Activated CD4-positive, alpha-beta T cell treated with anti-CD3 and anti-CD28 coated beads for 36 hours (primary cell): ENCODE measurements around the gene ZNF200. TPM values are rescaled to one million over a fixed set of nuclear protein-coding genes. Genes with fewer than 3 reads are reported as not detected.
"Not testable (repeated sequence)": the region's sequence is repeated elsewhere in the genome, so short reads cannot be mapped to it uniquely, and the experiment has no call there.

Source experiments
- ATAC-seq: fragments of 200-7000 bp; cut with Tn5 transposase; one replicate; pipeline ENCODE4 v1.10.0; 2021; ENCODE audit warnings: mild to moderate bottlenecking, moderate library complexity
- CTCF ChIA-PET: fragments of 350-600 bp; sonication (Branson Sonifier 250); formaldehyde crosslinking; loops from one replicate; lab custom pipeline; 2021; ENCODE audit warnings: antibody characterized with exemption; lab: Charles Lee
- POLR2A ChIA-PET: fragments of 350-600 bp; sonication (Branson Sonifier 250); formaldehyde crosslinking; loops from one replicate; lab custom pipeline; 2021; ENCODE audit warnings: antibody characterized with exemption, inconsistent platforms; lab: Charles Lee
- DNase-seq: peaks from one replicate; pipeline ENCODE4 v3.0.0-alpha.2; 2020
- H3K27ac Mint-ChIP-seq: one replicate; pipeline ENCODE4 v1.8.0; 2021; ENCODE audit warnings: mixed read lengths
- H3K27me3 Mint-ChIP-seq: one replicate; pipeline ENCODE4 v1.8.0; 2021; ENCODE audit warnings: mixed read lengths
- H3K36me3 Mint-ChIP-seq: one replicate; pipeline ENCODE4 v1.8.0; 2021; ENCODE audit warnings: low read depth, mixed read lengths
- H3K4me1 Mint-ChIP-seq: one replicate; pipeline ENCODE4 v1.8.0; 2021; ENCODE audit warnings: mixed read lengths
- H3K4me3 Mint-ChIP-seq: one replicate; pipeline ENCODE4 v1.8.0; 2021; ENCODE audit warnings: mild to moderate bottlenecking, moderate library complexity, mixed read lengths
- H3K9me3 Mint-ChIP-seq: one replicate; pipeline ENCODE4 v1.8.0; 2021; ENCODE audit warnings: low read depth, mixed read lengths
- intact Hi-C, 2 experiments: fragments of 100-400 bp; cut with DNase I in 1 of 2; cut with micrococcal nuclease in 1 of 2; formaldehyde crosslinking; loops; one replicate each; pipeline versions ENCODE4 v1.14.2 to v1.15.1; 2022 to 2024; cut with DNase I, micrococcal nuclease
- total RNA-seq, 2 experiments: library from RNA; stranded (reverse); gene quantifications; one replicate each; pipeline ENCODE4 v1.2.3, GENCODE V29; 2021

Gene ZNF200
- total RNA-seq, 2 experiments from 2014 or later = 8.3 to 9.0 TPM

- Mint-ChIP-seq H3K4me3 (no peak overlapping the region), H3K27me3 (no peaks in the 10 kb centered on the region), H3K4me1 (peaks cover 11% of the 10 kb centered on the region), H3K9me3 (peaks cover 40% of the 10 kb centered on the region), H3K27ac (no peak overlapping the region), H3K36me3 (peaks cover 52% of the 10 kb centered on the region)
- intact Hi-C loops = no loop called here
- ATAC-seq = no peak
- ChIA-PET CTCF (no interaction called here), POLR2A (no interaction called here)
- DNase-seq = no peak
Measured at GRCh38 chr16:3220839-3221238, 14.1 kb downstream of the ZNF200 start.

- no peaks in the 10 kb centered on the region for H3K27me3 Mint-ChIP-seq
- peak; percentile 22 for ATAC-seq
- peak overlapping the region; percentile 94 for H3K27ac Mint-ChIP-seq
- ChIA-PET POLR2A (interaction anchor here (0.6 to 1.8 kb wide), 3 partner anchors 67 to 365 kb away, joined by 3 to 6 read pairs (median 5); partner anchors contain the start of genes ZNF174 and ZNF263), CTCF (interaction anchor here (0.6 to 1.2 kb wide), 2 partner anchors 112 to 115 kb away, joined by 3 read pairs; no protein-coding TSS in a partner anchor)
- peaks cover 23% of the 10 kb centered on the region for H3K36me3 Mint-ChIP-seq
- H3K4me1 Mint-ChIP-seq = peaks cover 29% of the 10 kb centered on the region
- H3K9me3 Mint-ChIP-seq = peaks cover 21% of the 10 kb centered on the region
- intact Hi-C loops = loop anchor here in 1 of 2 experiments (5.0 to 10.0 kb wide), 2 partner anchors 34 to 149 kb away; no protein-coding TSS in a partner anchor
- peak; percentile 30 for DNase-seq
- H3K4me3 Mint-ChIP-seq = peak overlapping the region; percentile 4
Measured at GRCh38 chr16:3216263-3216640, 18.7 kb downstream of the ZNF200 start.

GRCh38 chr16:3215601-3216262 lies 19.2 kb downstream of the ZNF200 start:
- intact Hi-C loops = loop anchor here (1.0 to 10.0 kb wide), 9 partner anchors 19 to 149 kb away; partner anchors contain the start of genes ZNF200 (in 2 of the 2) and ZNF263 (in 1 of the 2)
- peak; percentile 39 for ATAC-seq
- Mint-ChIP-seq H3K4me3 (peak overlapping the region; percentile 4), H3K27me3 (no peaks in the 10 kb centered on the region), H3K27ac (peak overlapping the region; percentile 94), H3K4me1 (peaks cover 31% of the 10 kb centered on the region), H3K9me3 (peaks cover 20% of the 10 kb centered on the region), H3K36me3 (peaks cover 20% of the 10 kb centered on the region)
- peak; percentile 36 for DNase-seq
- ChIA-PET CTCF (interaction anchor here (0.6 to 1.2 kb wide), 2 partner anchors 112 to 114 kb away, joined by 3 read pairs; no protein-coding TSS in a partner anchor), POLR2A (interaction anchor here (0.6 to 1.8 kb wide), 5 partner anchors 10 to 361 kb away, joined by 3 to 6 read pairs (median 3); partner anchors contain the start of genes ZNF174 and ZNF263)

- intact Hi-C loops = loop anchor here (1.0 to 10.0 kb wide), 9 partner anchors 20 to 150 kb away; partner anchors contain the start of genes ZNF200 (in 2 of the 2) and ZNF263 (in 1 of the 2)
- H3K36me3 Mint-ChIP-seq = peaks cover 20% of the 10 kb centered on the region
- POLR2A ChIA-PET = interaction anchor here (0.6 to 1.8 kb wide), 4 partner anchors 9 to 361 kb away, joined by 3 to 5 read pairs (median 3); partner anchors contain the start of gene ZNF263
Measured at GRCh38 chr16:3214904-3215600, 19.9 kb downstream of the ZNF200 start.

GRCh38 chr16:3212567-3212966 lies 22.4 kb downstream of the ZNF200 start:
- H3K9me3 Mint-ChIP-seq = peaks cover 14% of the 10 kb centered on the region
- CTCF ChIA-PET = interaction anchor here (1.1 kb wide), 1 partner anchor 12 kb away, joined by 4 read pairs; no protein-coding TSS in a partner anchor
- POLR2A ChIA-PET = no interaction called here
- DNase-seq (no peak), ATAC-seq (no peak)
- H3K27me3 Mint-ChIP-seq = no peaks in the 10 kb centered on the region
- intact Hi-C loops = loop anchor here in 1 of 2 experiments (10.0 kb wide), 1 partner anchor 152 kb away; no protein-coding TSS in a partner anchor
- H3K36me3 Mint-ChIP-seq = peaks cover 17% of the 10 kb centered on the region
- H3K27ac Mint-ChIP-seq = no peak overlapping the region
- peaks cover 32% of the 10 kb centered on the region for H3K4me1 Mint-ChIP-seq
- no peak overlapping the region for H3K4me3 Mint-ChIP-seq

More at GRCh38 chr16:3214904-3215600, 19.9 kb downstream of the ZNF200 start:
- Mint-ChIP-seq H3K4me3 (peak overlapping the region; percentile 4), H3K4me1 (peaks cover 32% of the 10 kb centered on the region), H3K9me3 (peaks cover 20% of the 10 kb centered on the region), H3K27ac (peak overlapping the region; percentile 94), H3K27me3 (no peaks in the 10 kb centered on the region)
- ATAC-seq = peak; percentile 82
- DNase-seq = peak; percentile 49
- CTCF ChIA-PET = interaction anchor here (0.5 kb wide), 1 partner anchor 143 kb away, joined by 3 read pairs; no protein-coding TSS in a partner anchor

GRCh38 chr16:3212006-3212405 lies 23.0 kb downstream of the ZNF200 start:
- peaks cover 16% of the 10 kb centered on the region for H3K9me3 Mint-ChIP-seq
- ChIA-PET POLR2A (no interaction called here), CTCF (interaction anchor here (1.1 kb wide), 1 partner anchor 12 kb away, joined by 4 read pairs; no protein-coding TSS in a partner anchor)
- H3K4me1 Mint-ChIP-seq = peaks cover 32% of the 10 kb centered on the region
- DNase-seq = no peak
- no peak overlapping the region for H3K27ac Mint-ChIP-seq
- intact Hi-C loops = loop anchor here in 1 of 2 experiments (10.0 kb wide), 1 partner anchor 153 kb away; no protein-coding TSS in a partner anchor
- no peak for ATAC-seq
- H3K27me3 Mint-ChIP-seq = no peaks in the 10 kb centered on the region
- H3K4me3 Mint-ChIP-seq = no peak overlapping the region
- peaks cover 17% of the 10 kb centered on the region for H3K36me3 Mint-ChIP-seq

- intact Hi-C loops = no loop called here
- peaks cover 2% of the 10 kb centered on the region for H3K27me3 Mint-ChIP-seq
- CTCF ChIA-PET = interaction anchor here (1.2 kb wide), 1 partner anchor 50 kb away, joined by 3 read pairs; no protein-coding TSS in a partner anchor
- peaks cover 16% of the 10 kb centered on the region for H3K9me3 Mint-ChIP-seq
- no peak for ATAC-seq
- H3K4me1 Mint-ChIP-seq = peaks cover 3% of the 10 kb centered on the region
- POLR2A ChIA-PET = no interaction called here
- H3K4me3 Mint-ChIP-seq = no peak overlapping the region
- DNase-seq = no peak
- H3K27ac Mint-ChIP-seq = no peak overlapping the region
- H3K36me3 Mint-ChIP-seq = peaks cover 6% of the 10 kb centered on the region
Measured at GRCh38 chr16:3207086-3207953, 27.6 kb downstream of the ZNF200 start.

- ChIA-PET CTCF (interaction anchor here (0.6 to 1.2 kb wide), 2 partner anchors 16 to 308 kb away, joined by 3 read pairs; no protein-coding TSS in a partner anchor), POLR2A (interaction anchor here (0.6 kb wide), 1 partner anchor 9 kb away, joined by 3 read pairs; no protein-coding TSS in a partner anchor)
- H3K36me3 Mint-ChIP-seq, H3K27me3 Mint-ChIP-seq, H3K27ac Mint-ChIP-seq, H3K4me1 Mint-ChIP-seq, ATAC-seq, H3K4me3 Mint-ChIP-seq, intact Hi-C loops: not testable (repeated sequence)
- DNase-seq = peak; percentile 23
- peaks cover 16% of the 10 kb centered on the region for H3K9me3 Mint-ChIP-seq
Measured at GRCh38 chr16:3205939-3206338, 29.0 kb downstream of the ZNF200 start.

- POLR2A ChIA-PET = no interaction called here
- no peak for ATAC-seq
- no peaks in the 10 kb centered on the region for H3K4me1 Mint-ChIP-seq
Measured at GRCh38 chr16:3202903-3203539, 31.9 kb downstream of the ZNF200 start.

More at GRCh38 chr16:3202903-3203539, 31.9 kb downstream of the ZNF200 start:
- H3K36me3 Mint-ChIP-seq = peaks cover 6% of the 10 kb centered on the region
- intact Hi-C loops = no loop called here
- peaks cover 16% of the 10 kb centered on the region for H3K9me3 Mint-ChIP-seq
- no peak overlapping the region for H3K27ac Mint-ChIP-seq
- H3K27me3 Mint-ChIP-seq = peaks cover 3% of the 10 kb centered on the region
- no peak overlapping the region for H3K4me3 Mint-ChIP-seq
- CTCF ChIA-PET = interaction anchor here (0.6 to 0.9 kb wide), 2 partner anchors 21 to 95 kb away, joined by 3 read pairs; no protein-coding TSS in a partner anchor
- DNase-seq = no peak
